Activated T-helper 2 cell treated with anti-CD3 and anti-CD28 coated beads, Interferon-gamma antibody, Interleukin-2, Interleukin-4, amounts not matched to agents 10 μg/mL and 5 μg/mL and 100 μg/mL, durations not matched to agents 14 hours and 24 hours and 36 hours (primary cell): Measurements from ENCODE around the gene NMNAT1. TPM values are rescaled to one million over a fixed set of nuclear protein-coding genes. Genes with fewer than 3 reads are reported as not detected.

Experiments used
- DNase-seq: peaks from one replicate; pipeline ENCODE4 v3.0.0; 2021; ENCODE audit warnings: low spot score
- H3K27ac Mint-ChIP-seq: one replicate; pipeline ENCODE4 v1.8.0; 2021; ENCODE audit warnings: mixed read lengths
- H3K27me3 Mint-ChIP-seq: one replicate; pipeline ENCODE4 v1.8.0; 2021; ENCODE audit warnings: low read depth, mixed read lengths
- H3K36me3 Mint-ChIP-seq: one replicate; pipeline ENCODE4 v1.8.0; 2021; ENCODE audit warnings: low read depth, mixed read lengths
- H3K4me1 Mint-ChIP-seq: one replicate; pipeline ENCODE4 v1.8.0; 2021; ENCODE audit warnings: low read depth, mixed read lengths
- H3K4me3 Mint-ChIP-seq: one replicate; pipeline ENCODE4 v1.8.0; 2021; ENCODE audit warnings: low read depth, mild to moderate bottlenecking, moderate library complexity, mixed read lengths
- H3K9me3 Mint-ChIP-seq: one replicate; pipeline ENCODE4 v1.8.0; 2021; ENCODE audit warnings: mixed read lengths
- intact Hi-C: fragments of 100-400 bp; cut with micrococcal nuclease; formaldehyde crosslinking; loops from one replicate; pipeline ENCODE4 v1.15.1; 2023
- total RNA-seq: library from RNA; stranded (reverse); gene quantifications from 2 replicates; pipeline ENCODE4 v1.2.3, GENCODE V29; 2022

Gene NMNAT1
- 6.8 TPM in 2 replicates for total RNA-seq

- Mint-ChIP-seq H3K4me1 (peaks cover 13% of the 10 kb centered on the region), H3K9me3 (no peaks in the 10 kb centered on the region)
- DNase-seq = peak; percentile 88
Measured at GRCh38 chr1:9942939-9943788, at the start of gene NMNAT1, which contains the start of gene LZIC. TSS of gene NMNAT1 (plus strand) at chr1:9943475. CDS start at chr1:9972074, 28,599 bp downstream. TSS of gene LZIC (minus strand) at chr1:9943391. CDS start at chr1:9936619, 6,772 bp downstream.

GRCh38 chr1:9894115-9894514 is 49.2 kb upstream of the NMNAT1 start:
- no peak for DNase-seq
- no peaks in the 10 kb centered on the region for H3K27me3 Mint-ChIP-seq
- H3K36me3 Mint-ChIP-seq = no peaks in the 10 kb centered on the region
- H3K4me3 Mint-ChIP-seq = no peak overlapping the region
- H3K27ac Mint-ChIP-seq = no peak overlapping the region
- H3K9me3 Mint-ChIP-seq = no peaks in the 10 kb centered on the region
- H3K4me1 Mint-ChIP-seq = peaks cover 15% of the 10 kb centered on the region
- intact Hi-C loops = no loop called here

More at GRCh38 chr1:9942939-9943788, at the start of gene NMNAT1, which contains the start of gene LZIC:
- peaks cover 17% of the 10 kb centered on the region for H3K36me3 Mint-ChIP-seq
- H3K27me3 Mint-ChIP-seq = no peaks in the 10 kb centered on the region
- H3K4me3 Mint-ChIP-seq = peak within 1 kb of the TSS; percentile 99
- intact Hi-C loops = loop anchor here (1.0 to 2.0 kb wide), 3 partner anchors 32 to 486 kb away; partner anchors contain the start of gene CTNNBIP1
- peak within 1 kb of the TSS; percentile 98 for H3K27ac Mint-ChIP-seq

GRCh38 chr1:9900142-9901043 is 42.9 kb upstream of the NMNAT1 start:
- intact Hi-C loops = no loop called here
- Mint-ChIP-seq H3K27ac (no peak overlapping the region), H3K4me1 (peaks cover 13% of the 10 kb centered on the region)

GRCh38 chr1:9901148-9902059 is 41.9 kb upstream of the NMNAT1 start:
- Mint-ChIP-seq H3K9me3 (no peaks in the 10 kb centered on the region), H3K4me3 (no peak overlapping the region), H3K4me1 (peaks cover 15% of the 10 kb centered on the region), H3K27ac (no peak overlapping the region), H3K27me3 (no peaks in the 10 kb centered on the region), H3K36me3 (no peaks in the 10 kb centered on the region)
- no peak for DNase-seq
- intact Hi-C loops = no loop called here

More at GRCh38 chr1:9900142-9901043, 42.9 kb upstream of the NMNAT1 start:
- Mint-ChIP-seq H3K9me3 (no peaks in the 10 kb centered on the region), H3K4me3 (no peak overlapping the region), H3K27me3 (no peaks in the 10 kb centered on the region), H3K36me3 (no peaks in the 10 kb centered on the region)
- DNase-seq = no peak

- Mint-ChIP-seq H3K27ac (no peak overlapping the region), H3K4me3 (no peak overlapping the region), H3K4me1 (peaks cover 17% of the 10 kb centered on the region), H3K36me3 (no peaks in the 10 kb centered on the region), H3K9me3 (no peaks in the 10 kb centered on the region), H3K27me3 (no peaks in the 10 kb centered on the region)
- DNase-seq = no peak
- intact Hi-C loops = no loop called here
Measured at GRCh38 chr1:9902060-9902452, 41.2 kb upstream of the NMNAT1 start.

- Mint-ChIP-seq H3K9me3 (no peaks in the 10 kb centered on the region), H3K27me3 (no peaks in the 10 kb centered on the region), H3K4me1 (peaks cover 27% of the 10 kb centered on the region), H3K4me3 (no peak overlapping the region), H3K27ac (peak overlapping the region; percentile 48), H3K36me3 (no peaks in the 10 kb centered on the region)
- intact Hi-C loops = no loop called here
- DNase-seq = no peak
Measured at GRCh38 chr1:9903801-9904527, 39.3 kb upstream of the NMNAT1 start.

- intact Hi-C loops = no loop called here
Measured at GRCh38 chr1:9904596-9904995, 38.7 kb upstream of the NMNAT1 start.

GRCh38 chr1:9905010-9905409 is 38.3 kb upstream of the NMNAT1 start:
- Mint-ChIP-seq H3K27me3 (no peaks in the 10 kb centered on the region), H3K27ac (no peak overlapping the region), H3K9me3 (no peaks in the 10 kb centered on the region), H3K4me1 (peaks cover 33% of the 10 kb centered on the region), H3K36me3 (no peaks in the 10 kb centered on the region), H3K4me3 (no peak overlapping the region)
- DNase-seq = no peak
- intact Hi-C loops = no loop called here

More at GRCh38 chr1:9904596-9904995, 38.7 kb upstream of the NMNAT1 start:
- Mint-ChIP-seq H3K27ac (no peak overlapping the region), H3K4me1 (peaks cover 33% of the 10 kb centered on the region), H3K27me3 (no peaks in the 10 kb centered on the region), H3K4me3 (no peak overlapping the region), H3K36me3 (no peaks in the 10 kb centered on the region), H3K9me3 (no peaks in the 10 kb centered on the region)
- DNase-seq = no peak

- intact Hi-C loops = no loop called here
- DNase-seq = no peak
- H3K9me3 Mint-ChIP-seq = no peaks in the 10 kb centered on the region
- H3K4me1 Mint-ChIP-seq = peaks cover 38% of the 10 kb centered on the region
- no peak overlapping the region for H3K27ac Mint-ChIP-seq
- no peak overlapping the region for H3K4me3 Mint-ChIP-seq
- no peaks in the 10 kb centered on the region for H3K36me3 Mint-ChIP-seq
- H3K27me3 Mint-ChIP-seq = no peaks in the 10 kb centered on the region
Measured at GRCh38 chr1:9906466-9906865, 36.8 kb upstream of the NMNAT1 start.

- H3K4me3 Mint-ChIP-seq = no peak overlapping the region
- H3K4me1 Mint-ChIP-seq = peaks cover 41% of the 10 kb centered on the region
- intact Hi-C loops = no loop called here
- no peak overlapping the region for H3K27ac Mint-ChIP-seq
- DNase-seq = no peak
- no peaks in the 10 kb centered on the region for H3K9me3 Mint-ChIP-seq
- no peaks in the 10 kb centered on the region for H3K27me3 Mint-ChIP-seq
- no peaks in the 10 kb centered on the region for H3K36me3 Mint-ChIP-seq
Measured at GRCh38 chr1:9907441-9907840, 35.8 kb upstream of the NMNAT1 start.

- Mint-ChIP-seq H3K27ac (no peak overlapping the region), H3K36me3 (no peaks in the 10 kb centered on the region), H3K27me3 (no peaks in the 10 kb centered on the region), H3K9me3 (no peaks in the 10 kb centered on the region), H3K4me1 (peaks cover 41% of the 10 kb centered on the region), H3K4me3 (peak overlapping the region; percentile 93)
- DNase-seq = no peak
- intact Hi-C loops = no loop called here
Measured at GRCh38 chr1:9908871-9909233, 34.4 kb upstream of the NMNAT1 start.
